Lower leg skin (tissue), 3 donors: ENCODE data around the gene SCLY.

Source experiments
- POLR2A ChIP-seq, 2 donors: fragments of 450-650 bp; IDR thresholded peaks; one replicate each; pipeline ENCODE4 v1.6.1; 2016 to 2017; ENCODE audit warnings: antibody characterized with exemption in 2 of 2, mild to moderate bottlenecking in 1 of 2, moderate library complexity in 1 of 2
- TF ChIP-seq, protein P1 (sequence below), 3 donors: fragments of 450-650 bp; IDR thresholded peaks; one replicate each; pipeline ENCODE4 v1.5.1; 2016; ENCODE audit warnings: antibody characterized with exemption in 3 of 3, mild to moderate bottlenecking in 3 of 3, moderate library complexity in 2 of 3

DNA sequence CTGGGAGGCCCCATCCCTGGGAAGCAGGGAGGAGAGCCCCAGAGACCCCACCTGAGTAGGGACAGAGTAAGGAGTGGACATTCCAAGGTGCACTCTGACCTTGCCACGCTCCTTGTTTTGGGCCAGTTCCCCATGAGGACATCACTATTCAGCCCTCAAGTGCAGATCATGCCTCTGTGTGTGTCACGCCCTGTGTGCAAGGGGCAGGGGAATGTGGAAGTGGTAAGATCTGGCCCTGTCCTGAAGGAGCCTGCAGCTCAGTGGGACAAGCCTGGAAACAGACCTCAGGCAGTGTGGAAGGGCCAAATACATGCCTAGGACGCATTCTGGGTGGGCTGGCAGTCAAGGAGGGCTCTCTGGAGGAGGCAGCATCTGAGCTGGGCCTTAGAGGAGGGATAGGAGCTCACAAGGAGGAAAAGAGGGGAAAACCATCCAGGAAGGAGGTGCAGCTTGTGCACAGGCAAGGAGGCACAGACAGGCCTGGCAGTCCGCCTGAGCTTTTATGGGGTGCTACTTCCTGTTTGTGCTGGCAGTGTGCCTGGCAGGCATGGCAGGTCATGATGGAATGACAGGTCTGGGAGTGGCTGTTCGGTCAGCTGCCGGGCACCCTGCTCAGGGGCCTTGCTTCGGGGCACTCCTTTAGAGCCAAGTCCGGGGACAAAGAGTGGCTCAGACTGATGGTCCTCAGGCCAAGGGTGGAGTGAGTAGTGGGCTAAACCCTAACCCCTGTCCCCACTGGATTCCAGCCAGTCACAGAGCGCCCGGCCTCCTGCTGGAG lies 80.9 kb downstream of the SCLY start:
- TF ChIP-seq, protein P1, sequence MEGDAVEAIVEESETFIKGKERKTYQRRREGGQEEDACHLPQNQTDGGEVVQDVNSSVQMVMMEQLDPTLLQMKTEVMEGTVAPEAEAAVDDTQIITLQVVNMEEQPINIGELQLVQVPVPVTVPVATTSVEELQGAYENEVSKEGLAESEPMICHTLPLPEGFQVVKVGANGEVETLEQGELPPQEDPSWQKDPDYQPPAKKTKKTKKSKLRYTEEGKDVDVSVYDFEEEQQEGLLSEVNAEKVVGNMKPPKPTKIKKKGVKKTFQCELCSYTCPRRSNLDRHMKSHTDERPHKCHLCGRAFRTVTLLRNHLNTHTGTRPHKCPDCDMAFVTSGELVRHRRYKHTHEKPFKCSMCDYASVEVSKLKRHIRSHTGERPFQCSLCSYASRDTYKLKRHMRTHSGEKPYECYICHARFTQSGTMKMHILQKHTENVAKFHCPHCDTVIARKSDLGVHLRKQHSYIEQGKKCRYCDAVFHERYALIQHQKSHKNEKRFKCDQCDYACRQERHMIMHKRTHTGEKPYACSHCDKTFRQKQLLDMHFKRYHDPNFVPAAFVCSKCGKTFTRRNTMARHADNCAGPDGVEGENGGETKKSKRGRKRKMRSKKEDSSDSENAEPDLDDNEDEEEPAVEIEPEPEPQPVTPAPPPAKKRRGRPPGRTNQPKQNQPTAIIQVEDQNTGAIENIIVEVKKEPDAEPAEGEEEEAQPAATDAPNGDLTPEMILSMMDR (IDR thresholded peaks at IDR 0.05) = no peak
- no peak for TF ChIP-seq POLR2A (IDR thresholded peaks at IDR 0.05)
